Panc1 (cell line): Measurements from ENCODE around the gene BABAM2. TPM values are rescaled to one million over a fixed set of nuclear protein-coding genes. Genes with fewer than 3 reads are reported as not detected.

Source experiments
- ATAC-seq: fragments of 200-7000 bp; cut with Tn5 transposase; 2 replicates; pipeline ENCODE4 v1.9.1; 2020; ENCODE audit warnings: mild to moderate bottlenecking, moderate library complexity
- BruUV-seq: library from RNA; stranded (reverse); fragments of 400-500 nt; replicated peaks from 2 replicates; lab custom pipeline; 2021; lab: Mats Ljungman, UMichigan
- CTCF ChIA-PET: fragments of 300-600 bp; sonication (Branson Sonifier 250); formaldehyde crosslinking; loops from one replicate; lab custom pipeline; 2022; ENCODE audit warnings: antibody characterized with exemption; lab: Charles Lee
- POLR2A ChIA-PET: fragments of 300-600 bp; sonication (Branson Sonifier 250); formaldehyde crosslinking; loops from one replicate; lab custom pipeline; 2022; ENCODE audit warnings: antibody characterized with exemption; lab: Charles Lee
- DNase-seq: peaks from one replicate; pipeline ENCODE4 v3.0.0-alpha.2; 2010; ENCODE audit warnings: low read depth, low spot score
- H3K27ac ChIP-seq: 2 replicates; pipeline ENCODE4 v1.5.1; 2011; ENCODE audit warnings: mild to moderate bottlenecking, low read length, inconsistent platforms
- H3K27me3 ChIP-seq: fragments of 200-500 bp; sonication (Bioruptor generic); 2 replicates; pipeline ENCODE4 v1.6.0; 2014; ENCODE audit warnings: low read length, inconsistent platforms; ENCODE audit not compliant: control insufficient read depth, insufficient read depth
- H3K36me3 ChIP-seq: fragments of 200-500 bp; sonication (Bioruptor generic); 2 replicates; pipeline ENCODE4 v1.5.1; 2014; ENCODE audit warnings: inconsistent platforms, mild to moderate bottlenecking, low read length, moderate library complexity; ENCODE audit not compliant: control insufficient read depth, insufficient read depth
- H3K4me1 ChIP-seq: 2 replicates; pipeline ENCODE4 v1.5.1; 2011; ENCODE audit warnings: inconsistent platforms, mild to moderate bottlenecking, low read length, moderate library complexity; ENCODE audit not compliant: control insufficient read depth, insufficient read depth
- H3K4me3 ChIP-seq, 2 experiments: 2 replicates each; pipeline ENCODE4 v1.5.1; 2011 to 2012; ENCODE audit warnings: low read depth in 2 of 2, low read length in 2 of 2, mild to moderate bottlenecking in 2 of 2, inconsistent platforms in 1 of 2, moderate library complexity in 1 of 2
- H3K9me3 ChIP-seq: fragments of 200-500 bp; sonication (Bioruptor generic); 2 replicates; pipeline ENCODE4 v1.5.1; 2014; ENCODE audit warnings: low read depth, mild to moderate bottlenecking, inconsistent platforms, low read length, moderate library complexity; ENCODE audit not compliant: control insufficient read depth, insufficient read depth
- CTCF ChIP-seq: fragments of 450-650 bp; IDR thresholded peaks from 2 replicates; pipeline ENCODE4 v1.5.1; 2017; ENCODE audit warnings: mild to moderate bottlenecking
- POLR2AphosphoS5 ChIP-seq: IDR thresholded peaks from 2 replicates; pipeline ENCODE4 v1.6.1; 2012; ENCODE audit warnings: mild to moderate bottlenecking, low read depth, low read length, moderate library complexity
- REST ChIP-seq, 2 experiments: IDR thresholded peaks; 2 replicates each; pipeline ENCODE4 v1.6.1; 2011 to 2012; ENCODE audit warnings: low read depth in 2 of 2, control low read depth in 1 of 2, low read length in 1 of 2, mild to moderate bottlenecking in 1 of 2, moderate library complexity in 1 of 2; ENCODE audit not compliant: insufficient read depth in 1 of 2
- SIN3A ChIP-seq: IDR thresholded peaks from 2 replicates; pipeline ENCODE4 v1.6.1; 2012; ENCODE audit warnings: low read depth, mild to moderate bottlenecking, low read length, moderate library complexity, borderline replicate concordance; ENCODE audit not compliant: insufficient read depth
- TCF7L2 ChIP-seq: IDR thresholded peaks from 2 replicates; pipeline ENCODE4 v1.6.1; 2011; ENCODE audit warnings: mild to moderate bottlenecking, low read depth, low read length, inconsistent platforms
- in situ Hi-C: cut with HindIII; loops from 2 replicates; pipeline ENCODE4 v1.10.0; 2016; ENCODE audit warnings: low sequenced_read_pairs, low pct_unique_long_range_greater_than_20kb
- intact Hi-C: fragments of 100-400 bp; cut with micrococcal nuclease; formaldehyde crosslinking; loops from one replicate; pipeline ENCODE4 v1.10.0; 2022; ENCODE audit not compliant: unreplicated experiment
- total RNA-seq: library from RNA; stranded (reverse); gene quantifications from one replicate; pipeline ENCODE4 v1.2.1, GENCODE V29; 2021; ENCODE audit not compliant: unreplicated experiment

The BABAM2 gene
- total RNA-seq, 1 experiment from 2014 or later: 31.2 TPM

- TF ChIP-seq TCF7L2: no peak
- intact Hi-C loops (no loop called here), in situ Hi-C loops (no loop called here)
- no peaks in the 10 kb centered on the region for H3K36me3 ChIP-seq
- no peaks in the 10 kb centered on the region for H3K27me3 ChIP-seq
- ChIA-PET CTCF (no interaction called here), POLR2A (no interaction called here)
- no peaks in the 10 kb centered on the region for H3K4me1 ChIP-seq
- no peak overlapping the region for H3K4me3 ChIP-seq
- H3K9me3 ChIP-seq: no peaks in the 10 kb centered on the region
- no TSS peak for BruUV-seq
- ATAC-seq: no peak
- no peak for DNase-seq
- no peak overlapping the region for H3K27ac ChIP-seq
These were observed 457.6 kb downstream of the BABAM2 start for GRCh38 chr2:28348149-28348567.

GRCh38 chr2:28348921-28349320 is 458.4 kb downstream of the BABAM2 start:
- no TSS peak for BruUV-seq
- no peak overlapping the region for H3K4me3 ChIP-seq
- H3K27me3 ChIP-seq: no peaks in the 10 kb centered on the region
- ChIA-PET POLR2A (no interaction called here), CTCF (no interaction called here)
- DNase-seq: no peak
- H3K4me1 ChIP-seq: no peaks in the 10 kb centered on the region
- no peaks in the 10 kb centered on the region for H3K9me3 ChIP-seq
- in situ Hi-C loops: no loop called here
- no peaks in the 10 kb centered on the region for H3K36me3 ChIP-seq
- intact Hi-C loops: no loop called here
- TF ChIP-seq TCF7L2 (no peak), REST (IDR thresholded peaks at IDR 0.05; ENCODE audit: insufficient read depth in 1 of 2, low read depth in 2 of 2, low read length in 1 of 2) (no peak), POLR2AphosphoS5 (no peak), CTCF (no peak), SIN3A (no peak)
- no peak for ATAC-seq
- H3K27ac ChIP-seq: no peak overlapping the region

DNA sequence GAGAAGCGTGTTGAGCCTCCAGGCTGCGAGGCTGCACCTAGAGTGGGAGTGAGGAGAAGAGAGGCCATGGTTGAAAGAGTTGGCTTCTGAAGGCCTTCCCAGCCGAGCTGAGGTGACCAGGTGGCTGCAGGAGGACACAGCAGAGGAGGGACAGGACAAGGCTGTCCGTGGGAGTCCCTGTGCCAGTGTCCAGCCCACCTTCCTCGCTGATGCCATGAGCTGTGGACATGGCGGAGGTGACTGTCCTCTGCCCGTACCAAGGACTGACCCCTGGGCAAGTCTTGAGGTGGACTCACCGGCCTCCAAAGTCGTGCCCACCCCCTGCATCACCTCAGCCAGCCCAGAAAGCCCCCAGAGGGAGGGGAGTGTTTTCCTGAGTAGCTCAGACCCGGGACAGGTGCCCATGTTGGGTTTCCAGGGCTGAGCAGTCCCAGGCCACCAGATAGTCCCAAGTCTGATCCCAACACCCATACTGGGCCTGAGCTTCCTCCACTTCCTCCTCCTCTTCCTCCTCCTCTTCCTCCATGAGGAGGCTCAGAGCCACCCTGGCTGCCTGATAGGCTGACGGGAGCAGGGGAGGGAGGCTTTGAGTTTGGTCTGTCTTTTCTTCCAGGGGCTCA is 459.1 kb downstream of the BABAM2 start:
- no peak overlapping the region for H3K4me3 ChIP-seq
- TF ChIP-seq POLR2AphosphoS5 (no peak), REST (IDR thresholded peaks at IDR 0.05; ENCODE audit: insufficient read depth in 1 of 2, low read depth in 2 of 2, low read length in 1 of 2) (no peak), SIN3A (no peak), CTCF (no peak), TCF7L2 (no peak)
- intact Hi-C loops: no loop called here
- in situ Hi-C loops: no loop called here
- DNase-seq (no peak), ATAC-seq (no peak)
- H3K9me3 ChIP-seq: no peaks in the 10 kb centered on the region
- ChIA-PET CTCF (no interaction called here), POLR2A (no interaction called here)
- H3K4me1 ChIP-seq: no peaks in the 10 kb centered on the region
- no peak overlapping the region for H3K27ac ChIP-seq
- no peaks in the 10 kb centered on the region for H3K36me3 ChIP-seq
- no TSS peak for BruUV-seq
- H3K27me3 ChIP-seq: no peaks in the 10 kb centered on the region
